Effector memory CD8-positive, alpha-beta T cell (primary cell): ENCODE data around the gene PPM1L.

Source experiments
- ATAC-seq: fragments of 150-1000 bp; cut with Tn5 transposase; replicated peaks from 2 replicates; pipeline ENCODE4 v1.10.0; 2021; ENCODE audit warnings: mild to moderate bottlenecking, moderate library complexity
- DNase-seq, 3 experiments: peaks; one replicate each; pipeline ENCODE4 v3.0.0; 2021
- H3K27ac Mint-ChIP-seq, 2 donors: one replicate each; pipeline ENCODE4 v1.8.0; 2022; ENCODE audit warnings: mild to moderate bottlenecking in 2 of 2, mixed read lengths in 2 of 2, moderate library complexity in 2 of 2
- H3K27me3 Mint-ChIP-seq, 2 donors: one replicate each; pipeline ENCODE4 v1.8.0; 2022; ENCODE audit warnings: mixed read lengths in 2 of 2
- H3K36me3 Mint-ChIP-seq: one replicate; pipeline ENCODE4 v1.8.0; 2022; ENCODE audit warnings: mild to moderate bottlenecking, moderate library complexity, mixed read lengths; ENCODE audit not compliant: insufficient read depth
- H3K4me1 Mint-ChIP-seq, 2 donors: one replicate each; pipeline ENCODE4 v1.8.0; 2022; ENCODE audit warnings: low read depth in 2 of 2, mixed read lengths in 2 of 2
- H3K4me3 Mint-ChIP-seq, 2 donors: one replicate each; pipeline ENCODE4 v1.8.0; 2022; ENCODE audit warnings: mild to moderate bottlenecking in 2 of 2, mixed read lengths in 2 of 2, moderate library complexity in 2 of 2
- H3K9me3 Mint-ChIP-seq, 2 donors: one replicate each; pipeline ENCODE4 v1.8.0; 2022; ENCODE audit warnings: mixed read lengths in 2 of 2

PPM1L gene

DNA sequence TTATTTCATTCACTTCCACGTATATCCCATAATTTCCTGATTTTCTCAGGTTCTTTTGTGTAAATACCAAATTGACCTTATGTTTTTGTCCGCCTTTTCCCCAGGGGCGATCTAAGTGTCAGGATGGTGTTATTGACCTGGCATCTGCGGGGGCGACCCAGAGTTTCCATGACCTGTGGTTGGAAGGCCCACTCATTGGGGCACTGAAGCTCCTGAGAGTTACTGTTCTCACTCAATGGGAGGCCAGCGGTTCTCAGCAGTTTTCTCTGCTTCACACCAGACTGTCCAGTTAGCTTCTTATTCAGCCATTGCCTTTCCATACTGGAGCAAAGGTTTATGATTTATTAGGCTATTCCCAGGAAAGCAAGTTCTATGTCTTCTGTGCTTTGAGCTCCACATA, 295.8 kb downstream of the PPM1L start:
- DNase-seq: no peak
- Mint-ChIP-seq H3K27me3 (no peaks in the 10 kb centered on the region), H3K9me3 (no peaks in the 10 kb centered on the region), H3K4me3 (no peak overlapping the region), H3K27ac (no peak overlapping the region), H3K4me1 (no peaks in the 10 kb centered on the region), H3K36me3 (no peaks in the 10 kb centered on the region)
- ATAC-seq: no peak

- DNase-seq (no peak), ATAC-seq (no peak)
- H3K27ac Mint-ChIP-seq: no peak overlapping the region
- H3K36me3 Mint-ChIP-seq: no peaks in the 10 kb centered on the region
- no peaks in the 10 kb centered on the region for H3K9me3 Mint-ChIP-seq
- no peak overlapping the region for H3K4me3 Mint-ChIP-seq
- no peaks in the 10 kb centered on the region for H3K27me3 Mint-ChIP-seq
- H3K4me1 Mint-ChIP-seq: no peaks in the 10 kb centered on the region
Observed at GRCh38 chr3:161054860-161055604, 299.0 kb downstream of the PPM1L start.

- no peak for ATAC-seq
- Mint-ChIP-seq H3K27me3 (no peaks in the 10 kb centered on the region), H3K4me3 (no peak overlapping the region), H3K27ac (no peak overlapping the region), H3K9me3 (no peaks in the 10 kb centered on the region), H3K36me3 (no peaks in the 10 kb centered on the region), H3K4me1 (no peaks in the 10 kb centered on the region)
- DNase-seq: no peak
Observed at GRCh38 chr3:161064413-161064812, 308.4 kb downstream of the PPM1L start.

GRCh38 chr3:161066930-161067329, 310.9 kb downstream of the PPM1L start:
- Mint-ChIP-seq H3K4me3 (no peak overlapping the region), H3K4me1 (no peaks in the 10 kb centered on the region), H3K27me3 (no peaks in the 10 kb centered on the region), H3K27ac (no peak overlapping the region), H3K36me3 (peaks cover 3% of the 10 kb centered on the region), H3K9me3 (no peaks in the 10 kb centered on the region)
- DNase-seq: no peak
- no peak for ATAC-seq

- H3K36me3 Mint-ChIP-seq: peaks cover 3% of the 10 kb centered on the region
- H3K9me3 Mint-ChIP-seq: no peaks in the 10 kb centered on the region
- H3K4me3 Mint-ChIP-seq: no peak overlapping the region
- H3K4me1 Mint-ChIP-seq: no peaks in the 10 kb centered on the region
- no peak for ATAC-seq
- no peak overlapping the region for H3K27ac Mint-ChIP-seq
- DNase-seq: no peak
- no peaks in the 10 kb centered on the region for H3K27me3 Mint-ChIP-seq
Observed at GRCh38 chr3:161067335-161067734, 311.3 kb downstream of the PPM1L start.

GRCh38 chr3:161069511-161070251, 313.6 kb downstream of the PPM1L start:
- no peaks in the 10 kb centered on the region for H3K27me3 Mint-ChIP-seq
- H3K4me3 Mint-ChIP-seq: no peak overlapping the region
- H3K4me1 Mint-ChIP-seq: no peaks in the 10 kb centered on the region
- no peak overlapping the region for H3K27ac Mint-ChIP-seq
- DNase-seq: no peak
- peaks cover 3% of the 10 kb centered on the region for H3K36me3 Mint-ChIP-seq
- H3K9me3 Mint-ChIP-seq: no peaks in the 10 kb centered on the region
- peak; percentile 12 for ATAC-seq

GRCh38 chr3:161070252-161070930, 314.4 kb downstream of the PPM1L start:
- Mint-ChIP-seq H3K36me3 (peaks cover 3% of the 10 kb centered on the region), H3K4me3 (no peak overlapping the region), H3K27me3 (no peaks in the 10 kb centered on the region), H3K9me3 (no peaks in the 10 kb centered on the region), H3K4me1 (no peaks in the 10 kb centered on the region), H3K27ac (no peak overlapping the region)
- no peak for DNase-seq
- no peak for ATAC-seq

- peaks cover 3% of the 10 kb centered on the region for H3K36me3 Mint-ChIP-seq
- H3K4me1 Mint-ChIP-seq: no peaks in the 10 kb centered on the region
- no peak for DNase-seq
- H3K4me3 Mint-ChIP-seq: no peak overlapping the region
- no peak overlapping the region for H3K27ac Mint-ChIP-seq
- no peaks in the 10 kb centered on the region for H3K9me3 Mint-ChIP-seq
- no peak for ATAC-seq
- H3K27me3 Mint-ChIP-seq: no peaks in the 10 kb centered on the region
Observed at GRCh38 chr3:161070980-161071663, 315.1 kb downstream of the PPM1L start.

DNA sequence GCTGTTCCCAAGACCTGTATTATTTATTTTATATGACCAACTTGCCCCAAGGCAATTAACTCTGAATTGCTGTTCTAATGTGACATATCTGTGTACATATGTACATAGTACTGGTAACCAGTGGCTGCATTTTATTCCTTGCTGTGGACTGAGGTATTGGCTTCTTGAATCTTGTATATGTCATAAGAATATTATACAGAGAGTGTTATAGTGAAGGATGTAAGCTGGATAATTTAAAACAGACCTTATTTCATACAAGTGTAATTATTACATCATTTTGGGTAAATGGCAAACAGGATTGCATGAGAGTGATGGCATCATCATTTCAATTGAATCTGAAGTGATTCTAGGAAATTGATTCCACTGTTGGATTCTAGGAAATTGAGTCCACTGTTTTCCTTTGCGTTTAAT, 316.2 kb downstream of the PPM1L start:
- peaks cover 3% of the 10 kb centered on the region for H3K36me3 Mint-ChIP-seq
- H3K9me3 Mint-ChIP-seq: no peaks in the 10 kb centered on the region
- H3K27me3 Mint-ChIP-seq: peaks cover 0 to 6% of the 10 kb centered on the region in 2 donors
- no peak for DNase-seq
- no peak overlapping the region for H3K4me3 Mint-ChIP-seq
- H3K4me1 Mint-ChIP-seq: no peaks in the 10 kb centered on the region
- no peak for ATAC-seq
- H3K27ac Mint-ChIP-seq: no peak overlapping the region

GRCh38 chr3:161072751-161073150, 316.7 kb downstream of the PPM1L start:
- H3K4me3 Mint-ChIP-seq: no peak overlapping the region
- peaks cover 3% of the 10 kb centered on the region for H3K36me3 Mint-ChIP-seq
- no peaks in the 10 kb centered on the region for H3K4me1 Mint-ChIP-seq
- no peak for DNase-seq
- H3K9me3 Mint-ChIP-seq: no peaks in the 10 kb centered on the region
- H3K27me3 Mint-ChIP-seq: peaks cover 0 to 8% of the 10 kb centered on the region in 2 donors
- no peak overlapping the region for H3K27ac Mint-ChIP-seq
- ATAC-seq: no peak

- H3K4me1 Mint-ChIP-seq: no peaks in the 10 kb centered on the region
- H3K36me3 Mint-ChIP-seq: peaks cover 3% of the 10 kb centered on the region
- no peak for DNase-seq
- no peaks in the 10 kb centered on the region for H3K9me3 Mint-ChIP-seq
- no peak overlapping the region for H3K4me3 Mint-ChIP-seq
- no peak overlapping the region for H3K27ac Mint-ChIP-seq
- ATAC-seq: no peak
- peaks cover 0 to 8% of the 10 kb centered on the region in 2 donors for H3K27me3 Mint-ChIP-seq
Observed at GRCh38 chr3:161073181-161073580, 317.1 kb downstream of the PPM1L start.

- Mint-ChIP-seq H3K4me1 (no peaks in the 10 kb centered on the region), H3K27me3 (peaks cover 8 to 17% of the 10 kb centered on the region in 2 donors), H3K27ac (no peak overlapping the region), H3K9me3 (no peaks in the 10 kb centered on the region), H3K36me3 (no peaks in the 10 kb centered on the region), H3K4me3 (no peak overlapping the region)
- DNase-seq (no peak), ATAC-seq (no peak)
Observed at GRCh38 chr3:161081633-161082032, 325.6 kb downstream of the PPM1L start.

GRCh38 chr3:161082063-161082462, 326.0 kb downstream of the PPM1L start:
- no peaks in the 10 kb centered on the region for H3K36me3 Mint-ChIP-seq
- peaks cover 9 to 13% of the 10 kb centered on the region in 2 donors for H3K27me3 Mint-ChIP-seq
- no peaks in the 10 kb centered on the region for H3K4me1 Mint-ChIP-seq
- no peak overlapping the region for H3K4me3 Mint-ChIP-seq
- no peaks in the 10 kb centered on the region for H3K9me3 Mint-ChIP-seq
- ATAC-seq (no peak), DNase-seq (no peak)
- H3K27ac Mint-ChIP-seq: no peak overlapping the region
